Stomach (tissue), 4 donors: ENCODE measurements around the gene MX2.

ENCODE experiments used
- CTCF ChIP-seq, 7 experiments: fragments of 450-650 bp in 4 of 7; fragments of 200-600 bp in 3 of 7; sonication (generic) in 3 of 7; IDR thresholded peaks; one replicate each; pipeline ENCODE4 v1.5.1; 2016 to 2019; ENCODE audit warnings: antibody characterized with exemption in 7 of 7, control low read depth in 2 of 7, mild to moderate bottlenecking in 1 of 7
- POLR2A ChIP-seq, 4 donors: fragments of 450-650 bp; IDR thresholded peaks; one replicate each; pipeline ENCODE4 v1.6.1; 2016; ENCODE audit warnings: antibody characterized with exemption in 4 of 4, control low read depth in 2 of 4, mild to moderate bottlenecking in 1 of 4, moderate library complexity in 1 of 4
- POLR2AphosphoS5 ChIP-seq, 3 donors: sonication (generic); formaldehyde crosslinking; IDR thresholded peaks; one replicate each; pipeline ENCODE4 v1.6.1; 2016; ENCODE audit warnings: antibody characterized with exemption in 3 of 3

GRCh38 chr21:41458559-41458958, 96.7 kb downstream of the MX2 start:
- no peak for TF ChIP-seq CTCF (IDR thresholded peaks at IDR 0.05)
- no peak for TF ChIP-seq POLR2A (IDR thresholded peaks at IDR 0.05)
- no peak for TF ChIP-seq POLR2AphosphoS5 (IDR thresholded peaks at IDR 0.05)
